ENCODE measurements around the gene CD247.

GRCh38 chr1:167392200-167392696, 126.1 kb downstream of the CD247 start:
- no peak for TF ChIP-seq POLR2AphosphoS5 (IDR thresholded peaks at IDR 0.05; ENCODE audit: low read depth, low read length)
- TF ChIP-seq POLR2A (IDR thresholded peaks at IDR 0.05; ENCODE audit: low read depth, low read length): no peak

Data from GM12891 (cell line).